SK-N-SH treated with all-trans-retinoic acid at 6 μM for 48 hours (cell line): ENCODE results near the gene STRBP.

ENCODE experiments used
- ATAC-seq: fragments of 200-7000 bp; cut with Tn5 transposase; 3 replicates; pipeline ENCODE4 v1.9.1; 2020; ENCODE audit warnings: mild to moderate bottlenecking, moderate library complexity
- CSDC2 ChIP-seq: fragments of 250-450 bp; sonication (Bioruptor Pico); IDR thresholded peaks from 2 replicates; pipeline ENCODE4 v1.5.0; 2020; ENCODE audit warnings: mild to moderate bottlenecking, moderate library complexity
- ESRRG ChIP-seq: fragments of 250-450 bp; sonication (Bioruptor Pico); IDR thresholded peaks from 2 replicates; pipeline ENCODE4 v1.6.1; 2021; ENCODE audit warnings: mild to moderate bottlenecking
- ISL1 ChIP-seq: fragments of 250-450 bp; sonication (Bioruptor Pico); IDR thresholded peaks from 2 replicates; pipeline ENCODE4 v2.1.2; 2022; ENCODE audit warnings: mild to moderate bottlenecking, moderate library complexity
- OSR1 ChIP-seq: fragments of 250-450 bp; sonication (Bioruptor Pico); IDR thresholded peaks from 2 replicates; pipeline ENCODE4 v1.8.0; 2022; ENCODE audit warnings: moderate library complexity, mild to moderate bottlenecking, inconsistent platforms
- PPARA ChIP-seq: fragments of 250-450 bp; sonication (Bioruptor Pico); IDR thresholded peaks from 2 replicates; pipeline ENCODE4 v1.5.0; 2020; ENCODE audit warnings: mild to moderate bottlenecking, borderline replicate concordance
- RARB ChIP-seq: fragments of 250-450 bp; sonication (Bioruptor Pico); IDR thresholded peaks from 2 replicates; pipeline ENCODE4 v1.8.0; 2021; ENCODE audit warnings: mild to moderate bottlenecking, moderate library complexity
- SNAI2 ChIP-seq: fragments of 250-450 bp; sonication (Bioruptor Pico); IDR thresholded peaks from 2 replicates; pipeline ENCODE4 v1.5.0; 2020; ENCODE audit warnings: mild to moderate bottlenecking, moderate library complexity
- TCF4 ChIP-seq: fragments of 250-450 bp; sonication (Bioruptor Pico); IDR thresholded peaks from 2 replicates; pipeline ENCODE4 v1.8.0; 2021; ENCODE audit warnings: mild to moderate bottlenecking, moderate library complexity, borderline replicate concordance
- TOX ChIP-seq: fragments of 250-450 bp; sonication (Bioruptor Pico); IDR thresholded peaks from 2 replicates; pipeline ENCODE4 v1.8.0; 2021; ENCODE audit warnings: mild to moderate bottlenecking, moderate library complexity, borderline replicate concordance
- ZC3H10 ChIP-seq: fragments of 250-450 bp; sonication (Bioruptor Pico); IDR thresholded peaks from 2 replicates; pipeline ENCODE4 v1.5.1; 2021; ENCODE audit warnings: mild to moderate bottlenecking, moderate library complexity
- ZFP3 ChIP-seq: fragments of 250-450 bp; sonication (Bioruptor Pico); IDR thresholded peaks from 2 replicates; pipeline ENCODE4 v1.5.0; 2020; ENCODE audit warnings: mild to moderate bottlenecking, moderate library complexity
- ZFP30 ChIP-seq: fragments of 450-650 bp; formaldehyde crosslinking; IDR thresholded peaks from 2 replicates; pipeline ENCODE4 v1.5.0; 2022; ENCODE audit warnings: mild to moderate bottlenecking, moderate library complexity
- ZNF565 ChIP-seq: fragments of 450-650 bp; formaldehyde crosslinking; conservative IDR thresholded peaks from 2 replicates; pipeline ENCODE4 v1.5.0; 2020; ENCODE audit warnings: low read depth, mild to moderate bottlenecking, moderate library complexity
- ZNF8 ChIP-seq: fragments of 450-650 bp; formaldehyde crosslinking; IDR thresholded peaks from 2 replicates; pipeline ENCODE4 v1.5.0; 2020; ENCODE audit warnings: mild to moderate bottlenecking, moderate library complexity
- TF ChIP-seq, protein P1 (sequence below): fragments of 250-450 bp; sonication (Bioruptor Pico); IDR thresholded peaks from 2 replicates; pipeline ENCODE4 v1.8.0; 2021; ENCODE audit warnings: low read depth, mild to moderate bottlenecking, moderate library complexity, borderline replicate concordance
- TF ChIP-seq, protein P2 (sequence below): fragments of 250-450 bp; sonication (Bioruptor Pico); IDR thresholded peaks from 2 replicates; pipeline ENCODE4 v1.5.1; 2020; ENCODE audit warnings: low read depth, mild to moderate bottlenecking, moderate library complexity
- TF ChIP-seq, protein P3 (sequence below): fragments of 250-450 bp; sonication (Bioruptor Pico); IDR thresholded peaks from 2 replicates; pipeline ENCODE4 v1.5.0; 2020; ENCODE audit warnings: mild to moderate bottlenecking, moderate library complexity
- TF ChIP-seq, protein P4 (sequence below): fragments of 250-450 bp; sonication (Bioruptor Pico); IDR thresholded peaks from 2 replicates; pipeline ENCODE4 v1.5.1; 2021; ENCODE audit warnings: mild to moderate bottlenecking, moderate library complexity

The STRBP gene

DNA sequence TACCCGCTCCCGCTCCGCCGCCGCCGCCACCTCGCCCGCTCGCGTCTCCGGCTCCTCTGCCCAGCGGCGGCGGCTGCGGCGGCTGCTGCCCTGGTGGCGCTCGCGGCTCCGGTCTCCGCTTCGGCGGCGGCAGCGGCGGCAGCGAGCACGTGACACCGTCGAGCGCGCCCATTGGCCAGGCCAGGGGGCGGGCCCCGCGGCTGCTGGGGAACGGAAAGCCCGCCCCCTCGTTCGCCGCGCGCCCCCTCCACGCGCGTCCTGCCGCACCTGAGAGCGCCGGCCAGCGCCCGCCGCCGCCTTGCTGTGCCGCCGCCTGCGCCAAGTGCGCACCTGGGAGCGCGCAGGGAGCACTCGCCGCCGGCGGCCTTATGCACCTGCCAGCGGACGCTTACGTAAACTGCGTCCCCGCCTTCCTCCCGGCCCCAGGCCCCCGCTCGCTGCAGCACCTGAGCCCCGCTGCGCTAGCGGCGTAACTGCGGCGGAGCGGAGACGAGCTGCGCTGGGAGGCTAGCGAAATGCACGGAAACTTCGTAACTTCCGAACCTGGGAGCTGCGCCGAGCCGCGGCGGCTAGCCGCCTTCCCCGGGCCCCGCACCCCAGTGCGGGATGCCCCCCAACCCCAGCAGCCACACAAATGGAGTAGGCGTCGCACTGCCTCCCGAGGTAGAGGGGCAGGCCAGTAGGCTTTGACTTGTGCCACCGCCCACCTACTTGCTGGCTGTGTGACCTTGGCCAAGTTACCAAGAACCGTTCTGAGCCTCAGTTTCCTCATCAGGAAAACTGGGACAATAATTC, at the start of gene STRBP:
TSS of gene STRBP (minus strand) at position 122 of the 795 bp plus-strand sequence. CDS start 84,452 bp downstream, outside the sequence.
- TF ChIP-seq ESRRG (CRISPR knock-in tag) (no peak), SNAI2 (CRISPR knock-in tag) (peak; percentile 52; the same call in 1 of the 2 replicates), ZFP3 (CRISPR knock-in tag) (no peak), OSR1 (no peak), TOX (no peak)
- TF ChIP-seq, all 23 proteins: peak for 1
- ATAC-seq: peak; percentile 93

DNA sequence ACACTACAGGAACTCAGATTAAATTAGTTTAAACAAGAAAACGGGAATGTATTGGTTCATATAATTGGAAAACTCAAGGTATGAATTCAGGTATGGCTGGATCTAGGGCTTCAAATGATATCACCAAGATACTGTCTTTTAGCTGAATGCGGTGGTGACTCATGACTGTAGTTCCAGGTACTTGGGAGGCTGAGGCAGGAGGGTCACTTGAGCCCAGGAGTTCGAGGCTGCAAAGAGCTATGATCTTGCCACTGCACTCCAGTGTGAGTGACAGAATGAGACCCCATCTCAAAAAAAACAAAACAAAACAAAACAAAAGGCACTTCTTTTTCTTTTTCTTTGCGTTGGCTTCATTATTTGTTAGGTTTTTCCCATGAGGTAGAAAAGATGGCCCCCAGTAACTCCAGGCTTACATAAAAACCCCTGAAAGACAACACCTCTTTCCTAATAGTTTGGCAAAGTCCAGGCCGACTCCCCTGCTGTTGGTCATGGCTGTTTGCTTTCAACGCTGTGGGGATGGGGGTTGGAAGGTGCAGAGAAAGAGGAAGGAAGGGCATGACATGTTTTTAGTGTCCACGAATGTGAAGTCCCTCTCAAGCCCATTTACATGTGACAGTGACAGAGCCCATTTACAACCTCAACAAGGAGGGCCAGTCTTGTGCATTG, 47.8 kb upstream of the STRBP start:
- no peak for ATAC-seq
- no peak for TF ChIP-seq TOX
- TF ChIP-seq, protein P1, sequence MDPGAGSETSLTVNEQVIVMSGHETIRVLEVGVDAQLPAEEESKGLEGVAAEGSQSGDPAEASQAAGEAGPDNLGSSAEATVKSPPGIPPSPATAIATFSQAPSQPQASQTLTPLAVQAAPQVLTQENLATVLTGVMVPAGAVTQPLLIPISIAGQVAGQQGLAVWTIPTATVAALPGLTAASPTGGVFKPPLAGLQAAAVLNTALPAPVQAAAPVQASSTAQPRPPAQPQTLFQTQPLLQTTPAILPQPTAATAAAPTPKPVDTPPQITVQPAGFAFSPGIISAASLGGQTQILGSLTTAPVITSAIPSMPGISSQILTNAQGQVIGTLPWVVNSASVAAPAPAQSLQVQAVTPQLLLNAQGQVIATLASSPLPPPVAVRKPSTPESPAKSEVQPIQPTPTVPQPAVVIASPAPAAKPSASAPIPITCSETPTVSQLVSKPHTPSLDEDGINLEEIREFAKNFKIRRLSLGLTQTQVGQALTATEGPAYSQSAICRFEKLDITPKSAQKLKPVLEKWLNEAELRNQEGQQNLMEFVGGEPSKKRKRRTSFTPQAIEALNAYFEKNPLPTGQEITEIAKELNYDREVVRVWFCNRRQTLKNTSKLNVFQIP (CRISPR knock-in tag): no peak
- no peak for TF ChIP-seq PPARA
- no peak for TF ChIP-seq RARB
- TF ChIP-seq ZNF8 (CRISPR knock-in tag): no peak
- TF ChIP-seq, protein P2, sequence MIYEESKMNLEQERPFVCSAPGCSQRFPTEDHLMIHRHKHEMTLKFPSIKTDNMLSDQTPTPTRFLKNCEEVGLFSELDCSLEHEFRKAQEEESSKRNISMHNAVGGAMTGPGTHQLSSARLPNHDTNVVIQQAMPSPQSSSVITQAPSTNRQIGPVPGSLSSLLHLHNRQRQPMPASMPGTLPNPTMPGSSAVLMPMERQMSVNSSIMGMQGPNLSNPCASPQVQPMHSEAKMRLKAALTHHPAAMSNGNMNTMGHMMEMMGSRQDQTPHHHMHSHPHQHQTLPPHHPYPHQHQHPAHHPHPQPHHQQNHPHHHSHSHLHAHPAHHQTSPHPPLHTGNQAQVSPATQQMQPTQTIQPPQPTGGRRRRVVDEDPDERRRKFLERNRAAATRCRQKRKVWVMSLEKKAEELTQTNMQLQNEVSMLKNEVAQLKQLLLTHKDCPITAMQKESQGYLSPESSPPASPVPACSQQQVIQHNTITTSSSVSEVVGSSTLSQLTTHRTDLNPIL: no peak
- TF ChIP-seq ZNF565 (CRISPR knock-in tag): no peak
- no peak for TF ChIP-seq ESRRG (CRISPR knock-in tag)

DNA sequence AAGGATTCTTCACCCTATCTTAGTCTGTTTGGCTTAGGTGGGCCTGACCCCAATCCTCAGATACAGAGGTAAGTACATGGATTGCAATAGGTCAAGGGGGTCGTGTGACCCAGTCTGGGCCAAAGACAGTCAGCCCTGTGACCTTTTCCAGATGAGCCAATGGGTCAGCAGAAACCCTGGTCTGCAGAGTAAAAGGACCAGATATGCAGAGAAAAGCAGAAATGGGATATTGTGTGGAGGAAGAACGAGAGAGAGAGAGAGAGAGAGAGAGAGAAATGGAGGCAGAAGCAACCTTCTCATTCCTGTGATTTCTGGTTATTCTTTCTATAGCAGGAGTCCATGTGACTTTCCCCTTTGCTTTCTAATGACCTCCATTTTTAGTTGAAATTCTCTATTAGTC, 47.2 kb upstream of the STRBP start:
- no peak for TF ChIP-seq ESRRG (CRISPR knock-in tag)
- TF ChIP-seq ZNF565 (CRISPR knock-in tag): no peak
- no peak for TF ChIP-seq ZFP3 (CRISPR knock-in tag)
- TF ChIP-seq ZNF8 (CRISPR knock-in tag): no peak
- TF ChIP-seq TCF4 (CRISPR knock-in tag): no peak
- TF ChIP-seq ZFP30: no peak
- TF ChIP-seq, protein P3, sequence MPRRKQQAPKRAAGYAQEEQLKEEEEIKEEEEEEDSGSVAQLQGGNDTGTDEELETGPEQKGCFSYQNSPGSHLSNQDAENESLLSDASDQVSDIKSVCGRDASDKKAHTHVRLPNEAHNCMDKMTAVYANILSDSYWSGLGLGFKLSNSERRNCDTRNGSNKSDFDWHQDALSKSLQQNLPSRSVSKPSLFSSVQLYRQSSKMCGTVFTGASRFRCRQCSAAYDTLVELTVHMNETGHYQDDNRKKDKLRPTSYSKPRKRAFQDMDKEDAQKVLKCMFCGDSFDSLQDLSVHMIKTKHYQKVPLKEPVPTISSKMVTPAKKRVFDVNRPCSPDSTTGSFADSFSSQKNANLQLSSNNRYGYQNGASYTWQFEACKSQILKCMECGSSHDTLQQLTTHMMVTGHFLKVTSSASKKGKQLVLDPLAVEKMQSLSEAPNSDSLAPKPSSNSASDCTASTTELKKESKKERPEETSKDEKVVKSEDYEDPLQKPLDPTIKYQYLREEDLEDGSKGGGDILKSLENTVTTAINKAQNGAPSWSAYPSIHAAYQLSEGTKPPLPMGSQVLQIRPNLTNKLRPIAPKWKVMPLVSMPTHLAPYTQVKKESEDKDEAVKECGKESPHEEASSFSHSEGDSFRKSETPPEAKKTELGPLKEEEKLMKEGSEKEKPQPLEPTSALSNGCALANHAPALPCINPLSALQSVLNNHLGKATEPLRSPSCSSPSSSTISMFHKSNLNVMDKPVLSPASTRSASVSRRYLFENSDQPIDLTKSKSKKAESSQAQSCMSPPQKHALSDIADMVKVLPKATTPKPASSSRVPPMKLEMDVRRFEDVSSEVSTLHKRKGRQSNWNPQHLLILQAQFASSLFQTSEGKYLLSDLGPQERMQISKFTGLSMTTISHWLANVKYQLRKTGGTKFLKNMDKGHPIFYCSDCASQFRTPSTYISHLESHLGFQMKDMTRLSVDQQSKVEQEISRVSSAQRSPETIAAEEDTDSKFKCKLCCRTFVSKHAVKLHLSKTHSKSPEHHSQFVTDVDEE (CRISPR knock-in tag): no peak
- TF ChIP-seq ZC3H10 (CRISPR knock-in tag): no peak
- TF ChIP-seq, protein P4, sequence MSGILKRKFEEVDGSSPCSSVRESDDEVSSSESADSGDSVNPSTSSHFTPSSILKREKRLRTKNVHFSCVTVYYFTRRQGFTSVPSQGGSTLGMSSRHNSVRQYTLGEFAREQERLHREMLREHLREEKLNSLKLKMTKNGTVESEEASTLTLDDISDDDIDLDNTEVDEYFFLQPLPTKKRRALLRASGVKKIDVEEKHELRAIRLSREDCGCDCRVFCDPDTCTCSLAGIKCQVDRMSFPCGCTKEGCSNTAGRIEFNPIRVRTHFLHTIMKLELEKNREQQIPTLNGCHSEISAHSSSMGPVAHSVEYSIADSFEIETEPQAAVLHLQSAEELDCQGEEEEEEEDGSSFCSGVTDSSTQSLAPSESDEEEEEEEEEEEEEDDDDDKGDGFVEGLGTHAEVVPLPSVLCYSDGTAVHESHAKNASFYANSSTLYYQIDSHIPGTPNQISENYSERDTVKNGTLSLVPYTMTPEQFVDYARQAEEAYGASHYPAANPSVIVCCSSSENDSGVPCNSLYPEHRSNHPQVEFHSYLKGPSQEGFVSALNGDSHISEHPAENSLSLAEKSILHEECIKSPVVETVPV (CRISPR knock-in tag): no peak
- TF ChIP-seq, protein P1 (CRISPR knock-in tag): no peak
- TF ChIP-seq CSDC2 (CRISPR knock-in tag): no peak
- TF ChIP-seq ISL1 (CRISPR knock-in tag): no peak
- TF ChIP-seq PPARA: no peak
- no peak for TF ChIP-seq SNAI2 (CRISPR knock-in tag)
- no peak for TF ChIP-seq TOX
- no peak for ATAC-seq
